Nephron (organoid): ENCODE results near the gene SNAPC5.
"Not testable (repeated sequence)": the region's sequence is repeated elsewhere in the genome, so short reads cannot be mapped to it uniquely, and the experiment has no call there.

Experiments used
- H3K27ac Mint-ChIP-seq, 3 experiments: 2 replicates each; pipeline ENCODE4 v1.8.0; 2020; ENCODE audit warnings: mixed read lengths in 3 of 3, mild to moderate bottlenecking in 2 of 3, moderate library complexity in 1 of 3
- H3K27me3 Mint-ChIP-seq: 2 replicates; pipeline ENCODE4 v1.8.0; 2021; ENCODE audit warnings: low read depth, mild to moderate bottlenecking, moderate library complexity, mixed read lengths
- H3K36me3 Mint-ChIP-seq: 2 replicates; pipeline ENCODE4 v1.8.0; 2020; ENCODE audit warnings: low read depth, mixed read lengths
- H3K4me1 Mint-ChIP-seq: 2 replicates; pipeline ENCODE4 v1.8.0; 2020; ENCODE audit warnings: mixed read lengths
- H3K4me3 Mint-ChIP-seq, 3 experiments: 2 replicates each; pipeline ENCODE4 v1.8.0; 2020; ENCODE audit warnings: mild to moderate bottlenecking in 3 of 3, mixed read lengths in 3 of 3, moderate library complexity in 2 of 3
- H3K9me3 Mint-ChIP-seq: 2 replicates; pipeline ENCODE4 v1.8.0; 2020; ENCODE audit warnings: mixed read lengths
- CTCF ChIP-seq, 3 experiments: fragments of 200-600 bp; sonication (generic); IDR thresholded peaks; one replicate each; pipeline ENCODE4 v1.5.0; 2021; ENCODE audit warnings: antibody characterized with exemption in 3 of 3; ENCODE audit not compliant: unreplicated experiment in 3 of 3

Gene SNAPC5

GRCh38 chr15:66476535-66476934, 21.0 kb downstream of the SNAPC5 start:
- H3K27ac Mint-ChIP-seq: no peak overlapping the region
- no peak overlapping the region for H3K4me3 Mint-ChIP-seq
- no peaks in the 10 kb centered on the region for H3K27me3 Mint-ChIP-seq
- peaks cover 33% of the 10 kb centered on the region for H3K4me1 Mint-ChIP-seq
- no peak for TF ChIP-seq CTCF (IDR thresholded peaks at IDR 0.05; ENCODE audit: unreplicated experiment in 3 of 3)
- H3K36me3 Mint-ChIP-seq: peaks cover under 1% of the 10 kb centered on the region
- no peaks in the 10 kb centered on the region for H3K9me3 Mint-ChIP-seq

GRCh38 chr15:66474963-66475362, 22.6 kb downstream of the SNAPC5 start:
- TF ChIP-seq CTCF (IDR thresholded peaks at IDR 0.05; ENCODE audit: unreplicated experiment in 3 of 3): no peak
- Mint-ChIP-seq H3K9me3 (no peaks in the 10 kb centered on the region), H3K4me3 (no peak overlapping the region), H3K27ac (peak overlapping the region in 1 of 3 experiments; percentile 56), H3K27me3 (peaks cover 3% of the 10 kb centered on the region), H3K4me1 (peaks cover 33% of the 10 kb centered on the region), H3K36me3 (no peaks in the 10 kb centered on the region)

DNA sequence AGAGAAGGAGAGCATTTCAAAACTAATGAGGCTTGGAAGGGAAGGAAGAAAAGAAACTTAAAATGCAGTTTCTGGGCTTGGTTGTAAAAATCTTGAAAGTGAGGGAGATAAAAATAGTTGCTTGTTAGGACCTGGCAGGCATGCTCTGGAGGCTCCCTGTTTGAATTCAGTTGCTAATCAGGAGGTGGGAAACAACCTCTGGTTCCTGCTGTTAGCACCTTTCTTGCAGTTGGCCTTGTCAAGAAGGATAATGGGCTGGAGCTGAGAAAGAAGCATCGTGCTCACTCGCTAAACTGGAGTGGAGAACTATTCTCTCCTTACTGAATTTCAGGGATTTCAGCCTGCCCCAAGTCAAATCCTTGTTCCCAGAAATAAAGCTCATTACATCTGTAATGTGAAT, 23.4 kb downstream of the SNAPC5 start:
- Mint-ChIP-seq H3K36me3 (peaks cover 4% of the 10 kb centered on the region), H3K27me3 (peaks cover 3% of the 10 kb centered on the region), H3K9me3 (no peaks in the 10 kb centered on the region)

DNA sequence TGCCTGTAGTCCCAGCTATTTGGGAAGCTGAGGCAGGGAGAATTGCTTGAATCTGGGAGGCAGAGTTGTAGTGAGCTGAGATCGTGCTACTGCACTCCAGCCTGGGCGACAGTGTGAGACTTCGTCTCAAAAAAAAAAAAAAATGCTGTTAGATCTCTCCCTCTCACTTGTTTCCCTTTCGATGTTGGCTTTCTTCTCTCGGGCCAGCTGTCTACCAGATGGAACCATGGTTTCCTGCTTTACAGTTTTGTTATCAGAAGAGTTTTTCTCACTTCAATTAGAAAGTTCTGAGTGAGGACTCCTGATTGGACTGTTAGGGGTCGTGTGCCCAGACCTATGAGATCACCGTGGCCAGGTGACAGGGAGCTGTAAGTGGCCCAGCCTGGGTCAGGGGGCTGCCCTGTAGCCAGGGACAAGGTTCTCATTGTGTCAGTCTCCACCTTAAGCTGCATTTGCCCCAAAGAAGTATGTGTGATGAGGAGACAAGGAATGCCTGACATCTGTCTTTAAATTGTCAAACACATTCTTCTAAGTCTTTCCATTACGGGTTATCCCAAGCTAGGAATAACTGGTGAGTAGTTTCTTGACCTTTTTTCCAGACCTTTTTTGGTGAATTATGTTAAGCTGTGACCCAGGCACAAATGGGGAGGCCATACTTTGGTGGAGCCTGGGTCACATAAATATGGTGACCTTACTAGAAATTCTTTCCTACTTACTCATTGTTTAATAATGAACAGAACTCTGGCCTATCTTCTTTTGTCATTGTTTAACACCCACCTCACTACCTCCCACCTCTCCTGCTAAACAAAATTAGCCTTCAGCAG, 25.2 kb downstream of the SNAPC5 start:
- H3K4me1 Mint-ChIP-seq: peaks cover 33% of the 10 kb centered on the region
- no peak for TF ChIP-seq CTCF (IDR thresholded peaks at IDR 0.05; ENCODE audit: unreplicated experiment in 3 of 3)
- no peaks in the 10 kb centered on the region for H3K9me3 Mint-ChIP-seq
- H3K27me3 Mint-ChIP-seq: peaks cover 3% of the 10 kb centered on the region
- H3K36me3 Mint-ChIP-seq: peaks cover 10% of the 10 kb centered on the region
- H3K27ac Mint-ChIP-seq: peak overlapping the region in 2 of 3 experiments; percentile 10 to 39
- no peak overlapping the region for H3K4me3 Mint-ChIP-seq

More for the DNA sequence above, 23.4 kb downstream of the SNAPC5 start:
- Mint-ChIP-seq H3K27ac (peak overlapping the region in 1 of 3 experiments; percentile 56), H3K4me1 (peaks cover 33% of the 10 kb centered on the region), H3K4me3 (no peak overlapping the region)
- no peak for TF ChIP-seq CTCF (IDR thresholded peaks at IDR 0.05; ENCODE audit: unreplicated experiment in 3 of 3)

- not testable (repeated sequence) for H3K27me3 Mint-ChIP-seq, H3K4me3 Mint-ChIP-seq, H3K9me3 Mint-ChIP-seq, H3K27ac Mint-ChIP-seq
- Mint-ChIP-seq H3K4me1 (peaks cover 32% of the 10 kb centered on the region), H3K36me3 (peaks cover 20% of the 10 kb centered on the region)
Observed at GRCh38 chr15:66470825-66471224, 26.7 kb downstream of the SNAPC5 start.

- H3K4me1 Mint-ChIP-seq, H3K9me3 Mint-ChIP-seq, H3K4me3 Mint-ChIP-seq, H3K27ac Mint-ChIP-seq, H3K27me3 Mint-ChIP-seq: not testable (repeated sequence)
- peaks cover 44% of the 10 kb centered on the region for H3K36me3 Mint-ChIP-seq
Observed at GRCh38 chr15:66467162-66468040, 30.2 kb downstream of the SNAPC5 start.

DNA sequence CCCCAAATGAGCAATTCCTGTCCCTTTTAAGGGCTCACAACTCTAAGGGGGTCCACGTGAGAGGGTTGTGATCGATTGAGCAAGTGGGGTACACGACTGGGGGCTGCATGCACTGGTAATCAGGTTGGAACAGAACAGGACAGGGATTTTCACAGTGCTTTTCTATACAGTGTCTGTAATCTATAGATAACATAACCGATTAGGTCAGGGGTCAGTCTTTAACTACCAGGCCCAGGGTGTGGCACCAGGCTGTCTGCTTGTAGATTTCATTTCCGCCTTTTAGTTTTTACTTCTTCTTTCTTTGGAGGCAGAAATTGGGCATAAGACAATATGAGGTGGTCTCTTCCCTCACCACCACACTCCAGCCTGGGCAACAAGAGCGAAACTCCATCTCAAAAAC, 32.3 kb downstream of the SNAPC5 start:
- not testable (repeated sequence) for H3K9me3 Mint-ChIP-seq, H3K4me3 Mint-ChIP-seq, H3K27me3 Mint-ChIP-seq, H3K27ac Mint-ChIP-seq, H3K4me1 Mint-ChIP-seq
- H3K36me3 Mint-ChIP-seq: peaks cover 47% of the 10 kb centered on the region
